Esophagus muscularis mucosa (tissue), 4 donors: ENCODE results near the gene C14orf180.

Experiments used
- CTCF ChIP-seq, 3 experiments: fragments of 200-600 bp in 2 of 3; fragments of 450-650 bp in 1 of 3; sonication (generic) in 2 of 3; IDR thresholded peaks; one replicate each; pipeline ENCODE4 v1.5.1; 2017 to 2019; ENCODE audit warnings: antibody characterized with exemption in 3 of 3, mild to moderate bottlenecking in 2 of 3, moderate library complexity in 1 of 3
- EP300 ChIP-seq: sonication (generic); formaldehyde crosslinking; IDR thresholded peaks from one replicate; pipeline ENCODE4 v1.6.1; 2017; ENCODE audit warnings: antibody characterized with exemption
- POLR2A ChIP-seq: fragments of 450-650 bp; IDR thresholded peaks from one replicate; pipeline ENCODE4 v1.6.1; 2017; ENCODE audit warnings: antibody characterized with exemption, moderate library complexity, mild to moderate bottlenecking, low read depth
- POLR2AphosphoS5 ChIP-seq, 2 donors: sonication (generic); formaldehyde crosslinking; IDR thresholded peaks; one replicate each; pipeline ENCODE4 v1.6.1; 2017; ENCODE audit warnings: antibody characterized with exemption in 2 of 2

DNA sequence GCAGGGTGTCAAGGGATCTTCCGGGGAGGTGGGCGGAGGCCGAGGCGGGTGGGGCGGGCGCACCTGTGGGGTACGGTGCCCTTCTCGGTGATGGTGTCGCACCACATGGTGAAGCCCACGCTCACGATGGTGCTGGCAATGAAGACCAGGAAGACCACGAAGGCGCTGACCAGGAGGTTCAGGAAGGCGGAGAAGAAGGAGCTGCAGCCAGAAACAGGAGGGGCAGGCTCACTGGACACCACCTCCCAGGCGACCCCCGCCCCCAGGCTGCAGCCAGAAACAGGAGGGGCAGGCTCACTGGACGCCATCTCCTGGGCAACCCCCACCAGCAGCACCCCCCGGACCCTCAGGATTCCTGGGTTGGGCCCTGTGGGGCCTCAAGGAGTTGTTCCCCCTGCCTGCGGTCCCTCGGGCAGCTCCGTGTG, 17.4 kb downstream of the C14orf180 start:
- TF ChIP-seq CTCF (IDR thresholded peaks at IDR 0.05) (no peak), EP300 (no peak), POLR2AphosphoS5 (IDR thresholded peaks at IDR 0.05) (no peak), POLR2A (no peak)
